Testis (tissue), 3 donors: ENCODE data around the gene TCP1. TPM values are rescaled to one million over a fixed set of nuclear protein-coding genes. Genes with fewer than 3 reads are reported as not detected.

ENCODE experiments used
- DNase-seq: peaks from one replicate; pipeline ENCODE4 v3.0.0-alpha.2; 2019
- H3K27ac ChIP-seq, 2 donors: fragments of 200-600 bp; sonication (generic); one replicate each; pipeline ENCODE4 v1.5.1; 2019
- H3K27me3 ChIP-seq: fragments of 200-600 bp; sonication (generic); one replicate; pipeline ENCODE4 v1.5.1; 2019
- H3K36me3 ChIP-seq: fragments of 200-600 bp; sonication (generic); one replicate; pipeline ENCODE4 v1.5.1; 2017; ENCODE audit warnings: low read depth; ENCODE audit errors: missing control alignments
- H3K4me1 ChIP-seq: fragments of 200-600 bp; sonication (generic); one replicate; pipeline ENCODE4 v1.5.1; 2019
- H3K4me3 ChIP-seq, 2 donors: fragments of 200-600 bp; sonication (generic); one replicate each; pipeline ENCODE4 v1.5.1; 2017 to 2019
- H3K9me3 ChIP-seq: fragments of 200-600 bp; sonication (generic); one replicate; pipeline ENCODE4 v1.5.1; 2017
- POLR2A ChIP-seq: fragments of 450-650 bp; IDR thresholded peaks from one replicate; pipeline ENCODE4 v1.6.1; 2017; ENCODE audit warnings: antibody characterized with exemption, mild to moderate bottlenecking, moderate library complexity
- WGBS, 2 donors: methylation state at CpG; one replicate each; pipeline ENCODE4 v1.1.5; 2018; 5-methylcytosine and 5-hydroxymethylcytosine counted together
- intact Hi-C: fragments of 100-400 bp; cut with DNase I; formaldehyde crosslinking; loops from one replicate; pipeline ENCODE4 v1.15.1; 2023; ENCODE audit warnings: low total_unique reads
- polyA plus RNA-seq: library from polyadenylated mRNA; stranded (reverse); fragments of 350-450 nt; fragmentation: Illumina TruSeq; extraction: RNeasy Lipid Tissue Mini Kit (QIAGEN cat#74804); gene quantifications from one replicate; pipeline ENCODE4 v1.2.3, GENCODE V29; 2014; ENCODE audit warnings: low read depth, low replicate concordance; ENCODE audit not compliant: insufficient read depth
- total RNA-seq, 2 donors: library from RNA; depleted of rRNA; stranded (reverse); fragments of >200 nt; gene quantifications; one replicate each; pipeline ENCODE4 v1.2.3, GENCODE V29; 2016
- TF ChIP-seq, protein P1 (sequence below), 3 experiments: fragments of 450-650 bp in 2 of 3; fragments of 200-600 bp in 1 of 3; sonication (generic) in 1 of 3; IDR thresholded peaks; one replicate each; pipeline ENCODE4 v1.5.1; 2016 to 2019; ENCODE audit warnings: antibody characterized with exemption in 3 of 3, mild to moderate bottlenecking in 2 of 3, moderate library complexity in 1 of 3

The TCP1 gene
- total and polyA plus RNA-seq, 3 donors from 2014 or later, result 166 to 277 (median 200) TPM

- Histone ChIP-seq H3K4me1 (peaks cover 10% of the 10 kb centered on the region), H3K4me3 (no peak overlapping the region), H3K9me3 (no peaks in the 10 kb centered on the region), H3K36me3 (no peaks in the 10 kb centered on the region), H3K27me3 (no peaks in the 10 kb centered on the region), H3K27ac (no peak overlapping the region)
- WGBS, 2 donors, result 51 to 61% methylated on average over 11 of the region's 11 CpGs
- no peak for DNase-seq
- intact Hi-C loops, result no loop called here
- TF ChIP-seq POLR2A, result no peak
- TF ChIP-seq, protein P1, sequence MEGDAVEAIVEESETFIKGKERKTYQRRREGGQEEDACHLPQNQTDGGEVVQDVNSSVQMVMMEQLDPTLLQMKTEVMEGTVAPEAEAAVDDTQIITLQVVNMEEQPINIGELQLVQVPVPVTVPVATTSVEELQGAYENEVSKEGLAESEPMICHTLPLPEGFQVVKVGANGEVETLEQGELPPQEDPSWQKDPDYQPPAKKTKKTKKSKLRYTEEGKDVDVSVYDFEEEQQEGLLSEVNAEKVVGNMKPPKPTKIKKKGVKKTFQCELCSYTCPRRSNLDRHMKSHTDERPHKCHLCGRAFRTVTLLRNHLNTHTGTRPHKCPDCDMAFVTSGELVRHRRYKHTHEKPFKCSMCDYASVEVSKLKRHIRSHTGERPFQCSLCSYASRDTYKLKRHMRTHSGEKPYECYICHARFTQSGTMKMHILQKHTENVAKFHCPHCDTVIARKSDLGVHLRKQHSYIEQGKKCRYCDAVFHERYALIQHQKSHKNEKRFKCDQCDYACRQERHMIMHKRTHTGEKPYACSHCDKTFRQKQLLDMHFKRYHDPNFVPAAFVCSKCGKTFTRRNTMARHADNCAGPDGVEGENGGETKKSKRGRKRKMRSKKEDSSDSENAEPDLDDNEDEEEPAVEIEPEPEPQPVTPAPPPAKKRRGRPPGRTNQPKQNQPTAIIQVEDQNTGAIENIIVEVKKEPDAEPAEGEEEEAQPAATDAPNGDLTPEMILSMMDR (IDR thresholded peaks at IDR 0.05), result no peak
These were observed 41.3 kb upstream of the TCP1 start for GRCh38 chr6:159830501-159831372.

DNA sequence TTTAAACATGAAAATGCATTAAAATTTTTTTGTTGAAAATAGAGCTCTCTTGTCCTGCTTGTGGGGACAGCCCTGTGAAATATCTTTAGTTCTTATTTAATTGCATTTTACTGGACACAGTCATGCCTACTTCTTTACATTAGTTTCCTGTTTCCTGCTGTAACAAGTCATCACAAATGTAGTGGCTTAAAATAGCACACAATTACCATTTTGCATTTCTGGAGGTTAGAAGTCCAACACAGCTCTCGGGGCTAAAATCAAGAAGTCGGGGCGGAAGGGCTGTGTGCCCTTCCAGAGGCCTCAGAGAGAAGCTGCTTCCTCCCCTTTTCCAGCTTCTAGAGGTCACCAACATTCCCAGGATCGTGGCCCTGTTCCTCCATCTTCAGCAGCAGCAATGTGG is 40.1 kb upstream of the TCP1 start:
- Histone ChIP-seq H3K4me1 (no peaks in the 10 kb centered on the region), H3K27ac (no peak overlapping the region), H3K9me3 (no peaks in the 10 kb centered on the region), H3K4me3 (no peak overlapping the region), H3K27me3 (no peaks in the 10 kb centered on the region), H3K36me3 (no peaks in the 10 kb centered on the region)
- WGBS, 2 donors, result 76 to 78% methylated on average over 4 of the region's 4 CpGs
- intact Hi-C loops, result no loop called here
- no peak for DNase-seq
- no peak for TF ChIP-seq POLR2A
- TF ChIP-seq, protein P1 (IDR thresholded peaks at IDR 0.05), result no peak

- no peak overlapping the region for H3K4me3 ChIP-seq
- H3K4me1 ChIP-seq, result no peaks in the 10 kb centered on the region
- DNase-seq, result no peak
- H3K36me3 ChIP-seq, result no peaks in the 10 kb centered on the region
- 62 to 63% methylated on average over 7 of the region's 7 CpGs for WGBS, 2 donors
- no peak overlapping the region for H3K27ac ChIP-seq
- intact Hi-C loops, result no loop called here
- no peaks in the 10 kb centered on the region for H3K27me3 ChIP-seq
- TF ChIP-seq, protein P1 (IDR thresholded peaks at IDR 0.05), result no peak
- no peak for TF ChIP-seq POLR2A
- H3K9me3 ChIP-seq, result no peaks in the 10 kb centered on the region
These were observed 38.7 kb upstream of the TCP1 start for GRCh38 chr6:159828074-159828473.

DNA sequence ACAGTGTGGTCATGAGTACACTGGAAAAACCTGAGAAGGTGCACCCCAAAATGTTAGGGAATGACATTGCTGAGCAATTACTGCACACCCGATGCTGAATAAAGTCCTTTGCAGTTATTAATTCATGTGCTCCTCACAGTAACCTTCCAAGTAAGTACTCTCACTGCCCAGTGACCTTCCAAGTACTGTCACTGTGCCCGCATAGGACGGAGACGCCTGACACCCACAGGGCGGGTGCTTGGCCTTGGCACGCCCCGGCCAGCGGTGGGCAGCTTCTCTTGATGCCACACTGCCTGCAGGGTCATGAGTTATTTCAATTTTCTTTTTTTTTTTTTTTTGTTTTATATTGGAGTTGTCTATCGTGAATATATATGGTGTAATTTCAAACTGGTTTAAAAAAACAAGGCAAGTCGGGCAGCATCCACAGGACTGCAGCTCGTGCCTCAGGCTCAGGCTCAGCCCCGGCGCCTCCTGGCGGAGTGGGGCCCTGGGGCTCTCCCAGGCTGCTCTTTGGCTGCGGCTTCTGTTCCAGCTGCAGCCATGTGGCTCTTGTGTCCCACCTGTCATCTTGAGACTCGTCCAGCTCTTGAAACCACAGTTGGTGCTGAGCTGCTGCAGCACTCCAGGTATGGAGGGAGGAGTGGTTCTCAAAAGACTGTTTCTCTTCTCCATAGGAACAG is 37.7 kb upstream of the TCP1 start:
- Histone ChIP-seq H3K27ac (no peak overlapping the region), H3K27me3 (no peaks in the 10 kb centered on the region), H3K36me3 (no peaks in the 10 kb centered on the region), H3K4me1 (no peaks in the 10 kb centered on the region), H3K4me3 (no peak overlapping the region), H3K9me3 (no peaks in the 10 kb centered on the region)
- 89 to 93% methylated on average over 16 of the region's 16 CpGs for WGBS, 2 donors
- DNase-seq, result no peak
- no peak for TF ChIP-seq POLR2A
- TF ChIP-seq, protein P1 (IDR thresholded peaks at IDR 0.05), result no peak
- intact Hi-C loops, result no loop called here
